ENCODE measurements around the gene PDCD1. TPM values are rescaled to one million over a fixed set of nuclear protein-coding genes. Genes with fewer than 3 reads are reported as not detected.

PDCD1 gene
- total and polyA plus RNA-seq, 9 donors = 0.13 to 0.57 (median 0.27) TPM; not detected in 2

GRCh38 chr2:241810307-241811200, 48.1 kb downstream of the PDCD1 start:
- TF ChIP-seq, protein P1, sequence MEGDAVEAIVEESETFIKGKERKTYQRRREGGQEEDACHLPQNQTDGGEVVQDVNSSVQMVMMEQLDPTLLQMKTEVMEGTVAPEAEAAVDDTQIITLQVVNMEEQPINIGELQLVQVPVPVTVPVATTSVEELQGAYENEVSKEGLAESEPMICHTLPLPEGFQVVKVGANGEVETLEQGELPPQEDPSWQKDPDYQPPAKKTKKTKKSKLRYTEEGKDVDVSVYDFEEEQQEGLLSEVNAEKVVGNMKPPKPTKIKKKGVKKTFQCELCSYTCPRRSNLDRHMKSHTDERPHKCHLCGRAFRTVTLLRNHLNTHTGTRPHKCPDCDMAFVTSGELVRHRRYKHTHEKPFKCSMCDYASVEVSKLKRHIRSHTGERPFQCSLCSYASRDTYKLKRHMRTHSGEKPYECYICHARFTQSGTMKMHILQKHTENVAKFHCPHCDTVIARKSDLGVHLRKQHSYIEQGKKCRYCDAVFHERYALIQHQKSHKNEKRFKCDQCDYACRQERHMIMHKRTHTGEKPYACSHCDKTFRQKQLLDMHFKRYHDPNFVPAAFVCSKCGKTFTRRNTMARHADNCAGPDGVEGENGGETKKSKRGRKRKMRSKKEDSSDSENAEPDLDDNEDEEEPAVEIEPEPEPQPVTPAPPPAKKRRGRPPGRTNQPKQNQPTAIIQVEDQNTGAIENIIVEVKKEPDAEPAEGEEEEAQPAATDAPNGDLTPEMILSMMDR (IDR thresholded peaks at IDR 0.05) = no peak
- TF ChIP-seq EP300 (IDR thresholded peaks at IDR 0.05) (no peak), POLR2A (IDR thresholded peaks at IDR 0.05) (no peak)
- WGBS, 3 donors = 79 to 81% (median 79%) methylated on average over 23 to 28 of the region's 28 CpGs
- intact Hi-C loops (cut with DNase I) = loop anchor here in 1 of 4 donors (5.0 kb wide), 1 partner anchor 848 kb away; no protein-coding TSS in a partner anchor
- Histone ChIP-seq H3K4me3 (no peak overlapping the region), H3K27me3 (no peaks in the 10 kb centered on the region), H3K36me3 (no peaks in the 10 kb centered on the region), H3K9me3 (no peaks in the 10 kb centered on the region), H3K4me1 (ENCODE audit: insufficient read depth) (no peaks in the 10 kb centered on the region), H3K27ac (no peak overlapping the region)
- peak in 1 of 5 donors; percentile 16 for DNase-seq

GRCh38 chr2:241809383-241810306, 49.0 kb downstream of the PDCD1 start:
- 82 to 89% (median 82%) methylated on average over 29 of the region's 29 CpGs for WGBS, 3 donors
- intact Hi-C loops (cut with DNase I) = loop anchor here in 1 of 4 donors (5.0 kb wide), 1 partner anchor 847 kb away; no protein-coding TSS in a partner anchor
- Histone ChIP-seq H3K9me3 (no peaks in the 10 kb centered on the region), H3K36me3 (no peaks in the 10 kb centered on the region), H3K4me3 (no peak overlapping the region), H3K27ac (no peak overlapping the region), H3K4me1 (ENCODE audit: insufficient read depth) (peaks cover 1% of the 10 kb centered on the region), H3K27me3 (no peaks in the 10 kb centered on the region)
- peak in 2 of 5 donors; percentile 14 to 38 for DNase-seq
- TF ChIP-seq, protein P1 (IDR thresholded peaks at IDR 0.05) = no peak
- TF ChIP-seq POLR2A (IDR thresholded peaks at IDR 0.05) (no peak), EP300 (IDR thresholded peaks at IDR 0.05) (no peak)

- peaks cover 1% of the 10 kb centered on the region for H3K4me1 ChIP-seq (ENCODE audit: insufficient read depth)
- H3K9me3 ChIP-seq = no peaks in the 10 kb centered on the region
- H3K27ac ChIP-seq = no peak within 1 kb of the TSS
- TF ChIP-seq EP300 (IDR thresholded peaks at IDR 0.05) (no peak), POLR2A (IDR thresholded peaks at IDR 0.05) (no peak)
- TF ChIP-seq, protein P1 (IDR thresholded peaks at IDR 0.05) = no peak
- H3K4me3 ChIP-seq = no peak within 1 kb of the TSS
- WGBS, 3 donors = 88 to 94% (median 89%) methylated on average over 31 of the region's 31 CpGs
- intact Hi-C loops (cut with DNase I) = no loop called here
- H3K27me3 ChIP-seq = no peaks in the 10 kb centered on the region
- no peaks in the 10 kb centered on the region for H3K36me3 ChIP-seq
- DNase-seq = peak in 3 of 5 donors; percentile 12 to 45 (median 16)
Measured at GRCh38 chr2:241808721-241809382, 49.8 kb downstream of the PDCD1 start, which contains the start of gene NEU4. Gene NEU4, plus strand, starts transcription at chr2:241809193. Its CDS starts 5,292 bp downstream, at chr2:241814485.

Measured in ovary (tissue), 9 donors.